H1 (cell line): ENCODE measurements around the gene NLK. TPM values are rescaled to one million over a fixed set of nuclear protein-coding genes. Genes with fewer than 3 reads are reported as not detected.

Experiments
- CTCF ChIA-PET: fragments of 300-600 bp; sonication (Branson Sonifier 250); formaldehyde crosslinking; loops from one replicate; lab custom pipeline; 2021; ENCODE audit not compliant: partially characterized antibody; lab: Charles Lee
- POLR2A ChIA-PET: fragments of 300-600 bp; sonication (Branson Sonifier 250); formaldehyde crosslinking; loops from one replicate; lab custom pipeline; 2021; ENCODE audit warnings: inconsistent platforms; ENCODE audit not compliant: partially characterized antibody; lab: Charles Lee
- DNase-seq, 2 experiments: peaks; one replicate each; pipeline versions ENCODE4 v3.0.0 to v3.0.0-alpha.2; 2010 to 2022; ENCODE audit warnings: low spot score in 2 of 2, low read depth in 1 of 2, mixed read lengths in 1 of 2
- FAIRE-seq: peaks from 2 replicates; lab custom pipeline; 2011; peaks lifted over from hg19 to GRCh38; lab: Jason Lieb, UNC
- H2AFZ ChIP-seq: 2 replicates; pipeline ENCODE4 v1.8.1; 2012; ENCODE audit warnings: low read length, inconsistent platforms
- H2AK5ac ChIP-seq: 2 replicates; pipeline ENCODE4 v1.6.1; 2013; ENCODE audit warnings: low read depth, low read length
- H2BK120ac ChIP-seq: replicated peaks from 2 replicates; pipeline ENCODE3; 2013; ENCODE audit warnings: low read depth, low read length, inconsistent platforms
- H2BK12ac ChIP-seq: 2 replicates; pipeline ENCODE4 v1.6.1; 2013; ENCODE audit warnings: low read depth, low read length
- H2BK15ac ChIP-seq: 2 replicates; pipeline ENCODE4 v1.6.1; 2013; ENCODE audit warnings: low read length
- H2BK20ac ChIP-seq: 2 replicates; pipeline ENCODE4 v1.6.1; 2013; ENCODE audit warnings: low read length
- H2BK5ac ChIP-seq: 2 replicates; pipeline ENCODE4 v1.6.1; 2013; ENCODE audit warnings: low read depth, low read length
- H3K14ac ChIP-seq: 2 replicates; pipeline ENCODE4 v1.6.1; 2013; ENCODE audit warnings: inconsistent platforms; ENCODE audit not compliant: insufficient read length
- H3K18ac ChIP-seq: 2 replicates; pipeline ENCODE4 v1.6.1; 2013; ENCODE audit warnings: low read length; ENCODE audit errors: extremely low read depth
- H3K23ac ChIP-seq: 2 replicates; pipeline ENCODE4 v1.6.1; 2013; ENCODE audit warnings: inconsistent platforms; ENCODE audit not compliant: insufficient read length
- H3K23me2 ChIP-seq: 2 replicates; pipeline ENCODE4 v1.6.1; 2013; ENCODE audit warnings: low read depth, low read length
- H3K27ac ChIP-seq: 2 replicates; pipeline ENCODE4 v1.6.1; 2011; ENCODE audit warnings: low read depth, low read length, inconsistent platforms
- H3K27me3 ChIP-seq, 4 experiments: replicated peaks in 1 of 4; 1 replicate in 1 of 4; 2 replicates in 3 of 4; pipeline versions ENCODE4 v1.6.1 to v1.8.1; 2011 to 2013; ENCODE audit warnings: low read length in 3 of 4, mild to moderate bottlenecking in 3 of 4, inconsistent platforms in 2 of 4, mixed read lengths in 2 of 4, moderate library complexity in 1 of 4; ENCODE audit not compliant: control insufficient read depth in 3 of 4, insufficient read depth in 3 of 4; ENCODE audit errors: extremely low read depth in 1 of 4
- H3K36me3 ChIP-seq, 4 experiments: 2 replicates each; pipeline versions ENCODE4 v1.6.1 to v1.8.1; 2011 to 2013; ENCODE audit warnings: mild to moderate bottlenecking in 4 of 4, low read length in 3 of 4, moderate library complexity in 2 of 4, control low read depth in 1 of 4, inconsistent platforms in 1 of 4; ENCODE audit not compliant: insufficient read depth in 4 of 4, control insufficient read depth in 2 of 4
- H3K4ac ChIP-seq: replicated peaks from 2 replicates; pipeline ENCODE3; 2013; ENCODE audit warnings: low read length, low read depth, mixed read lengths, inconsistent platforms; ENCODE audit not compliant: insufficient read length
- H3K4me1 ChIP-seq, 4 experiments: replicated peaks in 1 of 4; 1 replicate in 1 of 4; 2 replicates in 3 of 4; pipeline versions ENCODE4 v1.6.1 to v1.8.1; 2011 to 2013; ENCODE audit warnings: low read length in 3 of 4, inconsistent platforms in 2 of 4, mixed read lengths in 1 of 4; ENCODE audit not compliant: insufficient read depth in 4 of 4, control insufficient read depth in 3 of 4
- H3K4me2 ChIP-seq, 2 experiments: 2 replicates each; pipeline versions ENCODE4 v1.6.1 to v1.8.1; 2011 to 2013; ENCODE audit warnings: low read depth in 2 of 2, low read length in 2 of 2, control low read depth in 1 of 2, inconsistent platforms in 1 of 2, mild to moderate bottlenecking in 1 of 2; ENCODE audit not compliant: insufficient read depth in 1 of 2
- H3K4me3 ChIP-seq, 4 experiments: fragments of 200-600, 300-600 bp in 1 of 4; sonication (generic), shearing (Covaris generic), sonication (Bioruptor Twin) in 1 of 4; 2 replicates each; pipeline versions ENCODE4 v1.5.1 to v1.8.1; 2011 to 2016; ENCODE audit warnings: low read length in 4 of 4, low read depth in 3 of 4, control low read depth in 2 of 4, inconsistent platforms in 2 of 4, mild to moderate bottlenecking in 2 of 4, mixed read lengths in 1 of 4, moderate library complexity in 1 of 4; ENCODE audit not compliant: insufficient read depth in 2 of 4; ENCODE audit errors: extremely low read depth in 1 of 4
- H3K56ac ChIP-seq: replicated peaks from 2 replicates; pipeline ENCODE3; 2013; ENCODE audit warnings: low read depth, mild to moderate bottlenecking, mixed read lengths, low read length, inconsistent platforms; ENCODE audit not compliant: insufficient read length
- H3K79me1 ChIP-seq: 2 replicates; pipeline ENCODE4 v1.6.1; 2013; ENCODE audit warnings: low read depth, low read length, control low read depth
- H3K79me2 ChIP-seq, 2 experiments: 2 replicates each; pipeline versions ENCODE4 v1.6.1 to v1.8.1; 2012 to 2013; ENCODE audit warnings: low read length in 2 of 2, mild to moderate bottlenecking in 2 of 2, inconsistent platforms in 1 of 2; ENCODE audit not compliant: insufficient read depth in 2 of 2, control insufficient read depth in 1 of 2
- H3K9ac ChIP-seq, 4 experiments: replicated peaks in 1 of 4; 1 replicate in 1 of 4; 2 replicates in 3 of 4; pipeline versions ENCODE4 v1.6.1 to v1.8.1; 2011 to 2013; ENCODE audit warnings: low read depth in 3 of 4, low read length in 3 of 4, control low read depth in 2 of 4, mild to moderate bottlenecking in 2 of 4, moderate library complexity in 2 of 4, inconsistent platforms in 1 of 4; ENCODE audit errors: extremely low read depth in 1 of 4
- H3K9me3 ChIP-seq, 2 experiments: 2 replicates each; pipeline versions ENCODE4 v1.6.1 to v1.8.1; 2012 to 2013; ENCODE audit warnings: mild to moderate bottlenecking in 2 of 2, moderate library complexity in 2 of 2, control low read depth in 1 of 2, inconsistent platforms in 1 of 2, low read depth in 1 of 2, low read length in 1 of 2, mixed read lengths in 1 of 2; ENCODE audit not compliant: insufficient read depth in 2 of 2
- H4K20me1 ChIP-seq, 2 experiments: replicated peaks in 1 of 2; 2 replicates each; pipeline versions ENCODE3 to v1.8.1; 2011 to 2013; ENCODE audit warnings: inconsistent platforms in 2 of 2, low read length in 2 of 2, mild to moderate bottlenecking in 1 of 2; ENCODE audit not compliant: insufficient read depth in 2 of 2, control insufficient read depth in 1 of 2
- H4K5ac ChIP-seq: 2 replicates; pipeline ENCODE4 v1.6.1; 2013; ENCODE audit warnings: low read length, low read depth, mixed read lengths, inconsistent platforms; ENCODE audit not compliant: insufficient read length
- H4K8ac ChIP-seq: 2 replicates; pipeline ENCODE4 v1.8.0; 2013; ENCODE audit warnings: mild to moderate bottlenecking, moderate library complexity, low read length, inconsistent platforms; ENCODE audit not compliant: insufficient read depth; ENCODE audit errors: extremely low read depth
- H4K91ac ChIP-seq: replicated peaks from 2 replicates; pipeline ENCODE3; 2013; ENCODE audit warnings: low read length, mixed read lengths, inconsistent platforms; ENCODE audit not compliant: insufficient read length
- CBX5 ChIP-seq: fragments of 300-800, 300-1000 bp; sonication (generic); IDR thresholded peaks from 2 replicates; pipeline ENCODE4 v1.7.1; 2016; ENCODE audit warnings: antibody characterized with exemption, low read length, low read depth
- CBX8 ChIP-seq: fragments of 300-800, 300-1000 bp; sonication (generic); IDR thresholded peaks from 2 replicates; pipeline ENCODE4 v1.7.1; 2016; ENCODE audit warnings: low read depth, low read length, borderline replicate concordance
- CTBP2 ChIP-seq: IDR thresholded peaks from 2 replicates; pipeline ENCODE4 v1.7.0; 2011; ENCODE audit warnings: borderline replicate concordance, mild to moderate bottlenecking, moderate library complexity, mixed read lengths, low read length; ENCODE audit not compliant: insufficient read depth, insufficient read length
- EP300 ChIP-seq, 2 experiments: IDR thresholded peaks; 1 replicate in 1 of 2; 2 replicates in 1 of 2; pipeline ENCODE4 v1.6.1; 2011 to 2012; ENCODE audit warnings: low read depth in 2 of 2, low read length in 2 of 2, mild to moderate bottlenecking in 2 of 2, borderline replicate concordance in 1 of 2, inconsistent platforms in 1 of 2, moderate library complexity in 1 of 2
- HDAC2 ChIP-seq, 2 experiments: fragments of 300-600 bp in 1 of 2; sonication (generic) in 1 of 2; IDR thresholded peaks; 2 replicates each; pipeline ENCODE4 v1.6.1; 2011 to 2012; ENCODE audit warnings: low read depth in 2 of 2, low read length in 2 of 2, mild to moderate bottlenecking in 2 of 2, moderate library complexity in 2 of 2, borderline replicate concordance in 1 of 2, inconsistent platforms in 1 of 2
- PHF8 ChIP-seq: fragments of 200-600 bp; sonication (generic); conservative IDR thresholded peaks from 2 replicates; pipeline ENCODE4 v1.7.1; 2012; ENCODE audit warnings: low read depth, mild to moderate bottlenecking, inconsistent platforms, low read length, moderate library complexity
- RFX5 ChIP-seq: IDR thresholded peaks from 2 replicates; pipeline ENCODE4 v1.6.1; 2011; ENCODE audit warnings: low read depth, low read length, improper control_type of control experiment, borderline replicate concordance
- SP1 ChIP-seq: IDR thresholded peaks from 2 replicates; pipeline ENCODE4 v1.6.1; 2011; ENCODE audit warnings: low read depth, low read length
- SRF ChIP-seq: IDR thresholded peaks from 2 replicates; pipeline ENCODE4 v1.6.1; 2011; ENCODE audit warnings: mild to moderate bottlenecking, low read depth, low read length, moderate library complexity
- USF2 ChIP-seq: IDR thresholded peaks from 2 replicates; pipeline ENCODE4 v1.6.1; 2011; ENCODE audit warnings: low read length, improper control_type of control experiment
- ZNF274 ChIP-seq: IDR thresholded peaks from 2 replicates; pipeline ENCODE4 v1.7.0; 2012; ENCODE audit warnings: low read length, borderline replicate concordance; ENCODE audit errors: extremely low read depth
- WGBS, 2 experiments: shearing (Covaris generic) in 1 of 2; methylation state at CpG; one replicate each; pipeline versions ENCODE4 v1.1.6 to v1.1.7; 2013 to 2015; ENCODE audit warnings: low lambda C conversion rate in 2 of 2, mixed read lengths in 2 of 2, inconsistent platforms in 1 of 2, low coverage in 1 of 2, missing lambda C conversion rate in 1 of 2; ENCODE audit not compliant: insufficient replicate concordance in 2 of 2, insufficient coverage in 1 of 2, insufficient read length in 1 of 2; ENCODE audit errors: extremely low coverage in 1 of 2, missing lambda C conversion rate in 1 of 2; 5-methylcytosine and 5-hydroxymethylcytosine counted together
- polyA plus RNA-seq, 7 experiments: library from polyadenylated mRNA; depleted of rRNA in 3 of 7; stranded (reverse) in 5 of 7; unstranded in 2 of 7; fragments of >200 nt in 5 of 7; fragments of 200-250 nt in 2 of 7; gene quantifications; 1 replicate in 5 of 7; 2 replicates in 1 of 7; 4 replicates in 1 of 7; pipeline versions ENCODE4 v1.2.1 to v1.2.3, GENCODE V29; 2011 to 2013; ENCODE audit warnings: missing spikeins in 2 of 7, mixed read lengths in 2 of 7
- total RNA-seq: library from RNA; stranded (reverse); fragmentation: NEBNext Ultra II Directional; extraction: Animal tissue kit (Norgen Biotek cat#: 25700); gene quantifications from 2 replicates; pipeline ENCODE4 v1.2.1, GENCODE V29; 2021

Gene NLK
- total and polyA plus RNA-seq, 2 of the 8 experiments (the other 6 are each of a cell fraction or from before 2014, with no cell fraction given), result 30.8 to 49.9 TPM

DNA sequence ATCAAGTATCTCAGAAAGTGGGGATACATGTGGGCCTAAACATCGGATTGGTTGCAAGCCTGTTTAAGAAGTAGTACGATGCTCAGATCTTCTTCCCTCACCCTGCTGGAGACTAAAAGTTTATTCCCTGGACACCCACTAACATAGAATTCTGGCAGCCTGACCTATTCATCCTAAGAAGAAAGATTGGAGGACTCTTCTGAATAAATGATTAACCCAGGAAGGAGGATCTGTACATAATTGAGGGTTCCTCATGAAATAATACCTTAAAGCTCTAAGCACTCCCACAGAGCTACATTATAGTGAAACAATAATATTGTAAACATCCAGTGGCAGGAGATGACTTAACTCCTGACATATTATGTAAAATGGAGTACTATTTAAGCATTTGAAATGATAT lies 111.7 kb downstream of the NLK start:
- WGBS, 2 experiments, result 90% methylated on average over 2 of the region's 2 CpGs; no CpG with 5 or more reads in 1 of the 2 experiments
- H2BK20ac ChIP-seq, result no peak overlapping the region
- TF ChIP-seq HDAC2 (IDR thresholded peaks at IDR 0.05; ENCODE audit: borderline replicate concordance in 1 of 2, low read depth in 2 of 2, low read length in 2 of 2), result no peak
- TF ChIP-seq PHF8, result no peak
- no peak for TF ChIP-seq ZNF274
- TF ChIP-seq SP1, result no peak
- TF ChIP-seq CBX5, result no peak
- no peak for TF ChIP-seq CBX8
- no peak for TF ChIP-seq CTBP2
- no peak for TF ChIP-seq EP300 (IDR thresholded peaks at IDR 0.05; ENCODE audit: borderline replicate concordance in 1 of 2, low read depth in 2 of 2, low read length in 2 of 2)
- no peak for TF ChIP-seq RFX5
- TF ChIP-seq USF2, result no peak
- no peak for TF ChIP-seq SRF

More for the DNA sequence above, 111.7 kb downstream of the NLK start:
- H2AFZ ChIP-seq, result no peak overlapping the region
- H3K4me2 ChIP-seq, result no peak overlapping the region
- DNase-seq, result no peak
- POLR2A ChIA-PET, result no interaction called here
- H2AK5ac ChIP-seq, result no peak overlapping the region
- H3K27ac ChIP-seq, result no peak overlapping the region
- no peak overlapping the region for H2BK15ac ChIP-seq
- FAIRE-seq, result no peak
- no peak overlapping the region for H3K4ac ChIP-seq
- no peaks in the 10 kb centered on the region for H3K79me2 ChIP-seq
- no peak overlapping the region for H3K9ac ChIP-seq
- no peak overlapping the region for H3K18ac ChIP-seq
- H3K23ac ChIP-seq, result no peak overlapping the region
- H3K23me2 ChIP-seq, result no peaks in the 10 kb centered on the region
- H2BK12ac ChIP-seq, result no peak overlapping the region
- no peaks in the 10 kb centered on the region for H3K4me1 ChIP-seq
- H3K9me3 ChIP-seq, result no peaks in the 10 kb centered on the region
- no peak overlapping the region for H4K91ac ChIP-seq
- no peak overlapping the region for H3K14ac ChIP-seq
- no peak overlapping the region for H2BK5ac ChIP-seq
- H3K36me3 ChIP-seq, result no peaks in the 10 kb centered on the region; a peak in 2 of 8 replicates
- H3K27me3 ChIP-seq, result no peaks in the 10 kb centered on the region
- H3K56ac ChIP-seq, result no peak overlapping the region
- CTCF ChIA-PET, result interaction anchor here (1.1 kb wide), 1 partner anchor 40 kb away, joined by 3 read pairs; no protein-coding TSS in a partner anchor
- no peak overlapping the region for H4K8ac ChIP-seq
- no peaks in the 10 kb centered on the region for H3K79me1 ChIP-seq
- H2BK120ac ChIP-seq, result no peak overlapping the region
- H4K20me1 ChIP-seq, result no peaks in the 10 kb centered on the region
- no peak overlapping the region for H3K4me3 ChIP-seq
- no peak overlapping the region for H4K5ac ChIP-seq
